ENCODE results near the gene SFXN1. TPM values are rescaled to one million over a fixed set of nuclear protein-coding genes. Genes with fewer than 3 reads are reported as not detected.
"Not testable (repeated sequence)": the region's sequence is repeated elsewhere in the genome, so short reads cannot be mapped to it uniquely, and the experiment has no call there.

SFXN1 gene
- total RNA-seq, 1 donor from 2014 or later, result 79.5 TPM

DNA sequence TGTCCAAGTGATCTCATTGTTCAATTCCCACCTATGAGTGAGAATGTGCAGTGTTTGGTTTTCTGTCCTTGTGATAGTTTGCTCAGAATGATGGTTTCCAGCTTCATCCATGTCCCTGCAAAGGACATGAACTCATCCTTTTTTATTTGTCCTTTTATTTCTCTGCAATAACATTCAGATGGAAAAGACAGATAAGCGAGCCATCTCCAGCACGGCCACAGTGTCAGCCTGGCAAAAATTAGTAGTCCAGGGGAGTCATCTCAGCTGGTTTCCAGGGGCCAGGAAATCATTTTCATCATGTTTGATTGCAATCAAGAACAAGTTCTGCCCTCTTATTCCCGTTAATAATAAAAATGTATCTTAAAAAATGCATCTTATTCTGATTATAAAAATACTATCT lies 57.0 kb downstream of the SFXN1 start:
- not testable (repeated sequence) for DNase-seq (ENCODE audit: low spot score in 2 of 2); FAIRE-seq

DNA sequence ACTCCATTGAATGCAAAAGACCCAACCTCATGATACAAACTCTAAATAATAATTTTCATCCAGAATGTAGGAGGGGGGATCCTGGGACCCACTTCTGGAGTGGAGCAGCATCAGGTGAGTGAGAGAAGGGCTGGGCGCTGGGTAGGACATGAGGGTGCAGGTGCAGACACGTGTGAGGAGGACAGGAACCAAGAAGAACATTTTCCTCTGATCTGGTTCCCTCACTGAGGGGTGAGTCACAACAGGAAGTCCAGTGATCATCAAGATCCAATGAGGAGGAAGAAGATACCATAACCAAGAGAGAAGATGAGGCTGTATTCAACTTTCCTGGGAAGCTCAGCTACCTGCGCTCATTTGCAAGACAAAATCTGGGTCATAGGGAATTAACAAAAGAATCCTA lies 57.4 kb downstream of the SFXN1 start:
- FAIRE-seq (no peak), DNase-seq (ENCODE audit: low spot score in 2 of 2) (no peak)

DNA sequence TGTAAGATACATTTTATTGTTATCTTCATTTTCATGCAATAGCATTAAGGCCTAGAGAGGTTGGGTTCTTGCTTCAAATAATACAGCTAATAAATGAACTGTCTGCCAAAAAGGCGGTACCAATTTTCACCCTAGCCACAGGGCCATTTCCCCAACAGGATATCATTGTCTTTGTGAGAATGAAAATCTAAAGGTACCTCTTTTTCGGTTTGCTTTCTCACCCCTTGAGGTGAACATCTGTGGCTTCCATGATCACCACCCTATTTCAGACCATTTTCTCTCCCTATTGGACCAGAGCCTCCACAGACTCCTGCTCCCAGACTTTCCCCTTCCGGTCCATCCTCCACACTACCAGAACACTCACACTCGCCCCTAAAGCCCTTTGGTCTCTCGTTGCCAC lies 60.2 kb downstream of the SFXN1 start:
- FAIRE-seq (no peak), DNase-seq (ENCODE audit: low spot score in 2 of 2) (no peak)

DNA sequence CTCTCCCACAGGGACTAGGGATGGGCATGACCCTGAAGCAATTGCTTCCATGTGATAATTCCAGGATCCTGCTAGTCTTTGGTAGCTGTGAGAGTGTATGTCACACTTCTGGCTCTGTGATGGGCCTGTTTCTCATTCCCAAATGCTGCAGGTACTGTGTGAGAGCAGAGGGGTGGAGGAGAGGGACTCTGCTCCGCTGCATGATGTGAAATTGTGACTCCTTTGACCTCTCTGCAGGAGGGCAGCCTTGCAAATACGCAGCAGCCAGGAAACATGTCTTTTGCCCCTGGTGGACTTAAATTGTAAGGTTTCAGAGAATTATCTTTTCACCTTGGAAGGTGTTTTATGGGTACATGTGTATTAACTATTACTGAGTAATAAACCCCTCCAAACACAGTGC lies 61.6 kb downstream of the SFXN1 start:
- no peak for DNase-seq (ENCODE audit: low spot score in 2 of 2)
- no peak for FAIRE-seq

DNA sequence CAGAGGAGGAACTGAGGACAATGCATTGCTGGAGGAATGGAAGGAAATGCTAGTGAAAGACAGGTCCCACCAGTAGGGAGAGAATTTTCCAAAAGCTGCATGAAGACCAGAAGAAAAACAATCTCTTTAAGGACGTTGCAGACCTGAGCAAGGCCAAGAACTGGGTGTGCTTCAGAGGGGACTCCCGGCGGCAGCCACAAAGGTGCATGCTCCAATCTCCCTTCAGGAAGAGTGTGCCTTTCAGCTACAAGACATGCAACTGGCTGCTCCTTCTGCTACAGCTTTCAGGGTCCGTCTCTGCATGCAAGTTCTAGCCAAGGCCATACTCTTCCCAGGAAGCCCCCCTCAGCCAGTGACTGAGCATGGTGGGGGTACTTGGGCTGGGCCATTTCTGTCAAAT lies 62.9 kb downstream of the SFXN1 start:
- FAIRE-seq, result no peak
- DNase-seq (ENCODE audit: low spot score in 2 of 2), result no peak

DNA sequence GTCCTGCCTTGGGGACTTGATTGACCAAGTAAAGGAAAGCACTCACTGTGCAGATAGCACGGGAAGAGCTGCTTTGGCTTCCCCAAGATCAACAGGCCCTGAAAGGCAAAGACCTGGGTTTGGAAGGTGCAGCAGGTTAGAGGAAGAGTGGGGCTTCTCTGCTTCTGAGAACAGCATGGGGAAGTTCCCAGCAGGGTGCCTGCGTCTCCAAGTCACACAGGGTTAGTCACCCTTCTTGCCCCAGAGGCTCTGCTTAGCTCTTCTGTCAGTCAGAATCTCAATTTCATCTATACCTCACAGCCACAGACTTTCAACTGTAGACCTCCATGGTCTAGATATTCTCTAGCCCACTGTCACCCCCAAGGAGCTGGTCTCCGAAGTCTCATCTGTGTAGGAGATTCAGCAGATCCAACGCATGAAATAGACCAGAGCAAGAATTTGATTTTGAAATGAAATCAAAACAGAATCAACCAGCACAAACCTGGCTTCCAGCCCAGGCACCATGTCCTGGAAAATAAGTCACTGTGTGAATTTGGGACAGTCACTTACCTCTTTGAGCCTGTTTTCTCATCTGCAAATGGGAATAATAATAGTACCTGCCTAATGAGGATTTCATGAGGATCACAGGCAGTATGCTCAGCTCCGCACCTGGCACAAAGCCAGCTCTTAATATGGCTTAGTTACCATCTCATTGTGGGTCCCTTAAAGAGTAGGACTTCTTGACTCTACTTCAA lies 64.0 kb downstream of the SFXN1 start:
- DNase-seq (ENCODE audit: low spot score in 2 of 2) (no peak), FAIRE-seq (no peak)

DNA sequence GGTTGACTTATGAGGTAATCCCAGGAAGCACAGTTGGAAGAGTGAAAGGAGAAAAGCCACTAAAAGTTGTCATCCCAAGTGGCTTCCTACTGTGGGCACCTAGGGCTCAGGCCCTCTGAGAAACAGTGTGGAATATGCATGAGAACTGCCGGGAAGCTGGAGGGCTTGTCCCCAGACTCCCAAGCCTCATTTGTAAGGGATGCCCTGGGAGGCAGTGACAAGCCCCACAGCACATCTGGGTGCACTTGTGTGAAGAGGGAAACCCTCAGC lies 64.5 kb downstream of the SFXN1 start:
- FAIRE-seq, result no peak
- no peak for DNase-seq (ENCODE audit: low spot score in 2 of 2)

DNA sequence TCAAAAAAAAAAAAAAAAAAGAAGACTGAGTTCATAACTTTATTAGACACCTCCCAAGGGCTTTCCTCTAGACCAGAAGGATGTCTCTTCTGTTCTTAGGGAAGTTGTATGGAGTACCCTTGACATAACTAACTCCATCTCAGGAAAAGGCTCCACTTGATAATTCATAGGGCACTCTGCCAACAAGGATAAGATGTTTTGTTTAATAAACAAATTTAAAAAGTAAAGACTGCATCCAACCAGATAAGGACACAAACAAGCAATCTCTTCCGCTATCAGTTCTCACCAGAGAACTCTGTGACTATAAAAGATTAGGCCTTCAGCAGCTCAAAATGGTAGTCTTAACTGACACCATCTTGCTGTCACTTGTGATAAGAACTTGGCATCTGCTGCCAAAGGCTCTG lies 65.8 kb downstream of the SFXN1 start:
- DNase-seq (ENCODE audit: low spot score in 2 of 2) (no peak), FAIRE-seq (no peak)

DNA sequence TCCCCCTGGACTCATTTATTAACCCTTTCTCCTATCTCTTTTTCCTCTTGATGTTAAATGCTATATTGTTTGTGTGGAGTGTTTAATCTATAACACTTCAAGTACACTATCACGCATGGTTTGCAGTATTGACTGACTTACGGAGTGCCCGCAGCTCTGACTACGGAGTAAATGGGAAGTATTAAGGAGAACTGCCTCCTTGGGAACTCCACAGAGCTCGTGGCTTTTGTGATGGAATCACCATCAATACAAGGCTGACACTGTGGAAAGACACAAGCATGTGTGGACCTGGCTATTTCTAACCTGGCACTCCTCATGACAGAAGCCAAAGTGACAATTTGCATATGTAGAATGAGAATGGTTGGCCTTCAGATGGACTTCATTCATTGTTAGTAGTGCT lies 66.2 kb downstream of the SFXN1 start:
- FAIRE-seq (no peak), DNase-seq (ENCODE audit: low spot score in 2 of 2) (no peak)

DNA sequence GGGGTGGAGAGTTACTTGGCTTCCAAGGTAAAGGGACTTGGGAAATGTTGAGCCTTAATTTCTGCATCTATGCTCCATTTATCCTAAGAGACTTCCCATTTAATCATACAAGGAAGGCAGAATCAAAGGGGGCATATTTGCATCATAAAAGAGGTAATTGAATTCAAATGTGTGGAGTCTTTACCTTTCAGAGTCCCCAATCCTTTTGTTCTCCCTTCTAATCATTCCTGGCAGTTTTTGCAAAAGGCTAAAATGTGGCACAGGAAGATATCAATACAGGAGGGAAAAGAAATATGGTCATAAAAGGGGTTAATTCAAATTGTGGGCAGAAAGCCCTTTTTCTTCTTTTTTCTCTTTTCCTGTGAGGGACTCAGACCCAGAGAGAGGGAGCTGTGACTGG lies 69.5 kb downstream of the SFXN1 start:
- no peak for DNase-seq (ENCODE audit: low spot score in 2 of 2)

DNA sequence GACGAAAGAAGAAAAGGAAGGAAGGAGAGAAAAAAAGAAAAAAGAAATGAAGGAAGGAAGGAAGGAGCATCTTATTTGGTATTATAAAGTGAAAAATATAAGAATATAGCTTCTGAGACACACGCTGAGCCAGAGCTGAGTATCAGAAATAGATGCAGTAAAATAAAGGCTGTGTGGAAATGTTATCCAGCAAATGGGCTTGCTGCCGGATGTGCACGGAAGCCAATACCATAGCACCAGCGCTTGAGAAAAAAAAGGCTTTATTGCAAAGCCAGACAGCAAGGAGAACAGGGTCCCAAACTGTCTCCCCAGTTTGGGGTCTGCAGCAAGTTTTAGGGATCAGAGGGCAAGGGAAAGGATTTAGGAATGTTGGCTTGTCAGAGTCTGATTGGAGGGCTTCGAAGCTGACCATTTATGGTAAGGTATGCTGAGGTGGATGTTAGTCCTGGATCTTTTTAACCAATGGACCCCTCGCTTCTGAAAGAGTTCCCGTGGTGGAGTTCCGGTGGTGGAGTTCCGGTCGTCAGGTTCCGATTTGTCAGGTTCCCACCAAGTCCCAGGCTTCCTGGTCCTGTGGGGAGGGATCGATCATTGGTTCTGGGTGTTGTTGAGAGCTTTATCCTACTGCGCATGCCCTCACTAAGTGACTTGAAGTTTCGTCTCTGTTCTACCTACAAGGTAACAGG lies 70.4 kb downstream of the SFXN1 start:
- DNase-seq (ENCODE audit: low spot score in 2 of 2) (no peak), FAIRE-seq (no peak)

More for the DNA sequence above, 69.5 kb downstream of the SFXN1 start:
- no peak for FAIRE-seq

DNA sequence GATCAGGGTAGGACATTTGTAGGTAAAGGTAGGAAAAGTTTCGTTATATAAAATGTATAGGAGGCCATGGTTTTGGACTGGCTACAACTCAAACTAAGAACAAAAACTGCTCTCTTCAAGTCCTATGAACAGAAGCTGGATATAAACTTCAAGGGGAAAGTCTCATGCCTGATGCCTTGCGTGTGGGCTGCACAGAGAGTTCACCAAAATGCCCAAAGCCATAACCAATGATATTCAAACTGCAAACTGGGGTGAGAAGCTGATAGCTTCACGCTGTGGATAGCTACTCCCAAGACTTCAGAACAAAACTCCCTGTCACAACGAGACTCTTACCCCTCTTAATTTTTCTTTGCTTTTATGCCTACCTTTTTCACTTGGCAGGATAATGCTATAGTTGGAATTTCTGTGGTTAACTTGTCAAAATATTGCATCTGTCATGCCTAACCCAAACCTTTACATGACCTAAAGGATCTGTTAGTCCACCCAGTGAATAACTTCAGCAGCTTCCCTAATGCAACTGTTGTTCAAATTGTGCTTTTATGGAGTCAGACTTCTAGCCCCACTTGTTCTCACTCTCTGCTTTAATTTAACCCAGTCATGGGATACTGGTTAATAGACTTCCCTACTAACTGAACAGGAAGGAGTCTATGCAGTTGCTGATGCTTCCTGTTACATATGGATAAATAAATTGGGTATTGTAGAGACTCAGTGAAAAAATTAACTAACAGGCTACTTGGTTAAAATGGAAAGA lies 71.9 kb downstream of the SFXN1 start:
- no peak for FAIRE-seq
- no peak for DNase-seq (ENCODE audit: low spot score in 2 of 2)

DNA sequence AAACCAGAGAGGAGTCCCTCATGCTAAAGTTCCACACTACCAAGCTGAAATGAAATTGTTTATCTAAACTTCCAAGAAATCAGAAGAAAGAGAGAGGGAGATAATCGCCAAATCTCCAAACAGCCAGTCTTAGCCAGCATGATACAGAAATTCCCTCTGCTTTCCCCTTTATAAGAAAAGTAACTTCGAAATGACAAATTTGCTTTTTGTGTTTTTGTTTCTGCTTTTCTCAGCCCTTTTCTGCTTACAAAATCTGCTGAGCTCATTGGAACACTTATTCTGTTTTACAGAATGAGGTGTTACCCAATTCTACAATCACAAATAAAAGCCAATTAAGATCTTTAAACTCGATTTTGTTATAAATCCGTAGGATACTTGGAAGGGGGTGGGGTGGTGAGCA lies 72.9 kb downstream of the SFXN1 start:
- FAIRE-seq (no peak), DNase-seq (ENCODE audit: low spot score in 2 of 2) (no peak)

DNA sequence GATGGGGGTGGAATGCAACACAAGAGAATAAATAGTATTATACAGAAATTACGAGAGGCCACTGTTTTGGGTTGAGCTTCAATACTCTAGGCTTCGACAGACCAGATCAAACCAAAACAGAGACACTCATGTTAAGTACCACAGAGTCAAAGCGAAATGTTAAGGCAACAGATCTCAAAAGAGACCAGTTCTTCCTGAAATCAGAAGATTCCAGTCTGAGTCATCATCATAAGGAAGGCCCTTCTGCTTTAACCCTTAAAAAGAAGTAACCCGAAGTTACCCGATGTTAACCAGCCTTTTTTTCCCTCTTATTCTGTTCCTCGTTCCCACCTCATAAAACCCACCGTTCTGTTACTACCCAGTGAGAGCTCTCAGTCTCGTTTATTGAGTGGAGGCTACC lies 75.9 kb downstream of the SFXN1 start:
- FAIRE-seq, result no peak

DNA sequence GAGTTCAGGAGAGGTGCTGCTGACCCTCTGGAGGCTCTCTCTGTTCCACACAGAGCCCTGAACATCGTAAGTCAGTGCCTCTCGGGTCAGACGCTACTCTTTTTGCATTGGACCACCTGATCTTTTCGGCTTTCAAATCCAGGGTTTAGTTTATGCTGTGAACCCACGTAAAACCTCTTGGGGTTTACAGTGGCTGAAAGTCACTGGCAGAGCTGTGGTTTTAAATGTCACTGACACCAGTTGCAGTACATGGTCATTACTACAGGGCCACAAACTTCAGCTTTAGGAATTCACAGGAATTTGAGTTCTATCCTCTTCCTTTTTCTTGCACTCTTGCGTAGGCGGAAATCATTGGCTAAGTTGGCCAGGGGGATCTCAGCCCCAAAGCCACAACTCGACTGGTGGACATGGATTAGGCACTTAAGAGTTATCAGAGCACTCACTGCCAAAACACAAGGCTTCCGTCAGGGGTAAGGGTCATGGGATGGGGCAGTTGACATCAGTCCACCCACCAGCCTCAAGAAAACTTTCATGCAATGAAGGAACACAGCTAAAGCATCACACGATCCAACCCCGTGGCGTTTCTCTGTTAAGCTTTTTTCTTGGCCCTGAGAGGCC lies 76.9 kb downstream of the SFXN1 start:
- DNase-seq (ENCODE audit: low spot score in 2 of 2) (no peak), FAIRE-seq (no peak)

More for the DNA sequence above, 75.9 kb downstream of the SFXN1 start:
- no peak for DNase-seq (ENCODE audit: low spot score in 2 of 2)

DNA sequence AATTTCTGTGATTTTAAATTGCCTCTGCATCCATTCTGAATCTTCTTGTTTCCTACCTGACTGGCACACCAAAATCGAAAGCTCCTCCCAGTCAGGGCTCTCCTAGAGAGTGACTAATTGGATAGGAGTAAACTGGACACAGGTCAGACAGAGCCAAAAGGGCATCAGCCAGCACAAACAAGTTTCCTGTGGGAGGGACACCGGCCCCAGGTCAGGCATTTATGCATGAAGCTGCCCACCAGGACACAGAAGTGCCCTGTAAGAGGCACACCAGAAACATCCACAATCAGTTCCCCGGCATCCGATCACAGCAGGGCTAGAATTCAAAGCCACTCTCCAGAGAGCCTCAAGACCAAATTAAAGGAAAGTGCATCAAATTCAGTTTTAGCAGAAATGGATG lies 78.4 kb downstream of the SFXN1 start:
- no peak for DNase-seq (ENCODE audit: low spot score in 2 of 2)
- no peak for FAIRE-seq

DNA sequence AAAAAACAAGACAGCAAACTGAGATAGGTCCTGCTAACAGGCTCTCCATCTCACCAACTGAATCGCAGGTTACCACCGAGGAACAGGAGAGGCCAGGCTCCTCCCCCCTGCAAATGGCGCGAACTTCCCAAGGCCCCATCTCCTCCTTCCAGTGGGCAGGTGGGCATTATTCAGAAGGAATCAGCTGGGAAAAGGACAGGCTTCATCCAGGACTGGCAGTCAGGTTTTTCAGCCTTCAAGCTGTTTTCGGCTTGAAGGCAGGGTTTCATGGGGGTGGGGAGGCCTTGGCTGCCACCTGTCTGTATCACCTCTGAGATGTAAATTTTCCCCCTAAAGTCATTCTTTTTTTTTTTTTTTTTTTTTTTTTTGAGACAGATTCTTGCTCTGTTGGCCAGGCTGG lies 79.4 kb downstream of the SFXN1 start:
- DNase-seq (ENCODE audit: low spot score in 2 of 2) (no peak), FAIRE-seq (no peak)

DNA sequence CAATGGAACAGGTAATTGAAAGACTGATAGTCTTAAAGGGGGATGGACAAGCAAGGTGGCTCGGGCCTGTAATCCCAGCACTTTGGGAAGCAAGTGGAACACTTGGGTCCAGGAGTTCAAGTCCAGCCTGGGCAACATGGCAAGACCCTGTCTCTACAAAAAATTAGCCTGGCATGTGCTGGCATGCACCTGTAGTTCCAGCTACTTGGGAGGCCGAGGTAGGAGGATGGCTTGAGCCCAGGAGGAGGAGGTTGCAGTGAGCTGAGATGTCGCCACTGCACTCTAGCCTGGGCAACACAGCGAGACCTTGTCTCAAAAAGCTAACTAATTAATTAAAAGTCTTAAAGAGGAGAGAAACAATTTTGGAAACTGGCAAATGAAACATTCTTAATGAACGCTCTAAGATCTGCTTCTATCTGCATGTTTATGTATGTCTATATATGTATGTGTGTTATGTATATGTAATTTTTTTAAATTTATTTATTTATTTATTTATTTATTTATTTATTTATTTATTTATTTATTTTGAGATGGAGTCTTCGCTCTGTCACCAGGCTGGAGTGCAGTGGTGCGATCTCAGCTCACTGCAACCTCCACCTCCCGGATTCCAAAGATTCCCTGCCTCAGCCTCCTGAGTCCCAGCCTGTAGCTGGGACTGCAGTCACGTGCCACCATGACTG lies 80.6 kb downstream of the SFXN1 start:
- DNase-seq (ENCODE audit: low spot score in 2 of 2) (no peak), FAIRE-seq (no peak)

DNA sequence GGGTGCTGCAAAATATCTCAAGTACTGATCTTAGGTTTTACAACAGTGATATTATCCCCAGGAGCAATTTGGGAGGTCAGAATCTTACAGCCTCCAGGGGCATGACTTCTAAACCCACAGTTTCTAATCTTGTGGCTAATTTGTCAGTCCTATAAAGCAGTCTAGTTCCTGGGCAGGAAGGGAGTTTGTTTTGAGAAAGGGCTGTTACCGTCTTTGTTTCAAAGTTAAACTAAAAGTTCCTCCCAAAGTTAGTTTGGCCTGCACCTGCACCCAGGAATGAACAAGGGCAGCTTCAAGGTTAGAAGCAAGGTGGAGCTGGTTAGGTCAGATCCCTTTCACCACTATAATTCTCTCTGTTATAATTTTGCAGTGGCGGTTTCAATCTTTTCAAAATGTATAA lies 81.7 kb downstream of the SFXN1 start:
- FAIRE-seq (no peak), DNase-seq (ENCODE audit: low spot score in 2 of 2) (no peak)

DNA sequence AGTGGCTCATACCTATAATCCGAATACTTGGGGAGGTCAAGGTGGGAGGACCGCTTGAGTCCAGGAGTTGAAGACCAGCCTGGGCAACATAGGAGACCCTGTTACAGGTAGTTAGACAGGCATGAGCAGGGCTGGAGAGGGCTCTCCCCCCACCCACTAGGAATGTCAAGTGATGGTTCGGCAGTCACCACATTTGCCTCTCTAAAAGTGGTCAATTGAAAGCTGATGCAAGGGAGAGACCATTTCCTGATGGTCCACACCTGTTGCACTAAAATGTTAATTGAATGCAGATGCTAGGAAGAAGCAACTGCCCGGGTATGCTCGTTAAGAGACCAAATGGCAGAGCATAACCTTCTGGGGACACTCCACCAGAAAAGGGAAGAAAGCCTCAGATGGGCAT lies 82.7 kb downstream of the SFXN1 start:
- no peak for FAIRE-seq
- DNase-seq (ENCODE audit: low spot score in 2 of 2), result no peak

DNA sequence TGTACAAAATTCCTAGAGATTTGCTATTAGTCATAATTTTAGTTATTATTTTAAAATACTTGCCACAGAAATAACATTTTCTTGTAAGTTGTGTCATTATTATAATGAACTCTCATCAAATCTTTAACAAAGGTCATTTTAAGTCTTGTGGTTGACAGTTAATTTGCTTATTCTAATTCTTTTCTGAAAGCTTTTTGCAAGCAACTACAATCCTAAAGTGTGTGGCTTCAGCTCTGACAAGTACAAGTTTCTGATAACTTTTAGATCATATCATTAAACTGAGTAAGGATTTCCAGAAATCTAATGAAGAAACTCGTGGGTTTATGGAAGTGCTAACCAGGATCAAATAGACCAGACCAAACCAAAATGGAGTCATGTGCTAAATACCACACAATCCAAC lies 86.4 kb downstream of the SFXN1 start:
- no peak for DNase-seq (ENCODE audit: low spot score in 2 of 2)

More for the DNA sequence above, 86.4 kb downstream of the SFXN1 start:
- FAIRE-seq, result no peak

All from frontal cortex (tissue), 4 donors.